GM12875 (cell line): ENCODE data around the gene COL21A1.

Experiments
- H3K4me3 ChIP-seq: one replicate; pipeline ENCODE4 v1.5.1; 2011; ENCODE audit warnings: low read depth, low read length, control low read depth
- CTCF ChIP-seq: IDR thresholded peaks from 2 replicates; pipeline ENCODE4 v1.5.1; 2011; ENCODE audit warnings: low read depth, mild to moderate bottlenecking, control low read depth, inconsistent platforms, low read length, moderate library complexity, borderline replicate concordance; ENCODE audit not compliant: insufficient read depth

Gene COL21A1

GRCh38 chr6:56222499-56222898 is 24.9 kb downstream of the COL21A1 start:
- H3K4me3 ChIP-seq, result no peak overlapping the region
- TF ChIP-seq CTCF, result no peak

- H3K4me3 ChIP-seq, result no peak overlapping the region
- no peak for TF ChIP-seq CTCF
Observed at GRCh38 chr6:56220078-56220477, 27.3 kb downstream of the COL21A1 start.

- no peak for TF ChIP-seq CTCF
- H3K4me3 ChIP-seq, result no peak overlapping the region
Observed at GRCh38 chr6:56214703-56215101, 32.7 kb downstream of the COL21A1 start.

GRCh38 chr6:56214041-56214702 is 33.2 kb downstream of the COL21A1 start:
- no peak for TF ChIP-seq CTCF

GRCh38 chr6:56211724-56212123 is 35.7 kb downstream of the COL21A1 start:
- TF ChIP-seq CTCF, result no peak

More at GRCh38 chr6:56214041-56214702, 33.2 kb downstream of the COL21A1 start:
- H3K4me3 ChIP-seq, result no peak overlapping the region

GRCh38 chr6:56204134-56204533 is 43.2 kb downstream of the COL21A1 start:
- no peak for TF ChIP-seq CTCF
- H3K4me3 ChIP-seq, result no peak overlapping the region

More at GRCh38 chr6:56211724-56212123, 35.7 kb downstream of the COL21A1 start:
- H3K4me3 ChIP-seq, result no peak overlapping the region

GRCh38 chr6:56199956-56200355 is 47.4 kb downstream of the COL21A1 start:
- no peak overlapping the region for H3K4me3 ChIP-seq
- no peak for TF ChIP-seq CTCF
